Body of pancreas (tissue), 4 donors: Measurements from ENCODE around the gene TEAD1.

Source experiments
- CTCF ChIP-seq, 7 experiments: fragments of 450-650 bp in 4 of 7; fragments of 200-600 bp in 3 of 7; sonication (generic) in 3 of 7; IDR thresholded peaks; one replicate each; pipeline ENCODE4 v1.5.1; 2016 to 2019; ENCODE audit warnings: antibody characterized with exemption in 7 of 7
- POLR2A ChIP-seq, 3 donors: fragments of 450-650 bp; IDR thresholded peaks; one replicate each; pipeline ENCODE4 v1.6.1; 2016; ENCODE audit warnings: antibody characterized with exemption in 3 of 3, mild to moderate bottlenecking in 2 of 3

DNA sequence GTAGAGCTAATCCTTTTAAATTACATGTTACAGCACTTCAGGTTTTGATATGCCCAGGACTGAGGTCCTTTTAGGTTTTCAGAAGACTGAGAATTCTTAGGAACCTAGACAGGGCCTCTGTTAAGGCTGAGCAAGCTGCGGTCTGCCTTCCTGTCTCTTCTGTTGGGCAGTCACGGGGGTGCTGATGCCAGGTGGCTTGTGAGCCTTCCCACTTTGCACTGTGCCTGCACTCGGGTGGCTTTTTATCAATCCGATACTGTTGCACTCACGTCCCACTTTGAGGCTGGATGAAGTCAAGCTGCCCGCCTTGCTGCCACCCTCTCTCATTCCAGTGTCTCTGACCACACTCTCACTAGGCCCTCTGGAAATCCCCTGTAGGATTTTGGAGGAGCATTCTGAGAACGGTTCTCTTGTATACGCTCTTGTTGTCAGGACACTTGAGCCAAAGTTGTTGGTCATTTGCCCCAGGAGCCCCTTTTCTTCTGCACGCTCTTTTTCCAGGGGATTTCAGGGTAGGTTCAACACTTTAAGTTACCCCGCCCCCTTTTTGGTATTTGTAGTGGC lies 141.8 kb downstream of the TEAD1 start:
- no peak for TF ChIP-seq CTCF (IDR thresholded peaks at IDR 0.05)
- TF ChIP-seq POLR2A (IDR thresholded peaks at IDR 0.05): no peak
